Esophagus squamous epithelium (tissue), 5 donors: ENCODE data around the gene IGF1R. TPM values are rescaled to one million over a fixed set of nuclear protein-coding genes. Genes with fewer than 3 reads are reported as not detected.

Experiments
- DNase-seq: peaks from one replicate; lab custom pipeline; 2025; lab: John Stamatoyannopoulos, UW
- H3K27ac ChIP-seq, 4 donors: fragments of 200-600 bp; sonication (generic); one replicate each; pipeline ENCODE4 v1.5.1; 2016 to 2019; ENCODE audit warnings: mild to moderate bottlenecking in 1 of 4
- H3K27me3 ChIP-seq, 4 donors: fragments of 200-600 bp; sonication (generic); 1 replicate in 3 of 4; 2 replicates in 1 of 4; pipeline versions ENCODE4 v1.5.1 to v1.6.0; 2017 to 2021; ENCODE audit warnings: antibody characterized with exemption in 1 of 4
- H3K36me3 ChIP-seq, 3 donors: fragments of 200-600 bp; sonication (generic); one replicate each; pipeline ENCODE4 v1.5.1; 2016 to 2019
- H3K4me1 ChIP-seq, 3 donors: fragments of 200-600 bp; sonication (generic); one replicate each; pipeline ENCODE4 v1.5.1; 2017 to 2019
- H3K4me3 ChIP-seq, 4 donors: fragments of 200-600 bp; sonication (generic); 1 replicate in 3 of 4; 2 replicates in 1 of 4; pipeline ENCODE4 v1.5.1; 2016 to 2019; ENCODE audit warnings: mild to moderate bottlenecking in 2 of 4, moderate library complexity in 1 of 4
- H3K9me3 ChIP-seq, 3 donors: fragments of 200-600 bp; sonication (generic); one replicate each; pipeline ENCODE4 v1.5.1; 2016 to 2019
- CTCF ChIP-seq, 6 experiments: fragments of 450-650 bp in 4 of 6; fragments of 200-600 bp in 2 of 6; sonication (generic) in 2 of 6; IDR thresholded peaks; one replicate each; pipeline ENCODE4 v1.5.1; 2016 to 2019; ENCODE audit warnings: antibody characterized with exemption in 6 of 6, mild to moderate bottlenecking in 4 of 6, moderate library complexity in 4 of 6
- POLR2A ChIP-seq, 4 donors: fragments of 450-650 bp; IDR thresholded peaks; one replicate each; pipeline ENCODE4 v1.6.1; 2017; ENCODE audit warnings: antibody characterized with exemption in 4 of 4, mild to moderate bottlenecking in 4 of 4, moderate library complexity in 3 of 4
- WGBS, 2 donors: methylation state at CpG; one replicate each; pipeline ENCODE4 v1.1.5; 2018; 5-methylcytosine and 5-hydroxymethylcytosine counted together
- intact Hi-C: fragments of 100-400 bp; cut with DNase I; formaldehyde crosslinking; loops from one replicate; pipeline ENCODE4 v1.15.0; 2022
- total RNA-seq, 4 donors: library from RNA; depleted of rRNA; stranded (reverse); fragments of >200 nt; gene quantifications; one replicate each; pipeline ENCODE4 v1.1.0, GENCODE V29; 2016
- donor health status: DM: yes; HTN: yes; CAD: no.

IGF1R gene
- total RNA-seq, 4 donors from 2014 or later, result 20.5 to 54.8 (median 40.4) TPM

- Histone ChIP-seq H3K27me3 (no peaks in the 10 kb centered on the region), H3K4me3 (no peak overlapping the region), H3K27ac (peak overlapping the region; percentile 42 to 86 (median 84)), H3K36me3 (peaks cover 0 to 22% (median 0%) of the 10 kb centered on the region in 3 donors), H3K4me1 (peaks cover 16 to 83% (median 33%) of the 10 kb centered on the region in 3 donors), H3K9me3 (no peaks in the 10 kb centered on the region)
- no peak for TF ChIP-seq POLR2A (IDR thresholded peaks at IDR 0.05)
- no peak for TF ChIP-seq CTCF (IDR thresholded peaks at IDR 0.05)
- intact Hi-C loops, result no loop called here
- DNase-seq, result no peak
- WGBS, 2 donors, result 27 to 28% methylated on average over 12 of the region's 12 CpGs
Observed at GRCh38 chr15:98896802-98897732, 248.7 kb downstream of the IGF1R start.

GRCh38 chr15:98898122-98898521 lies 249.8 kb downstream of the IGF1R start:
- H3K27me3 ChIP-seq, result no peaks in the 10 kb centered on the region
- no peak overlapping the region for H3K4me3 ChIP-seq
- TF ChIP-seq POLR2A (IDR thresholded peaks at IDR 0.05), result no peak
- no peak for TF ChIP-seq CTCF (IDR thresholded peaks at IDR 0.05)
- no peaks in the 10 kb centered on the region for H3K9me3 ChIP-seq
- 56 to 59% methylated on average over 2 of the region's 2 CpGs for WGBS, 2 donors
- H3K27ac ChIP-seq, result peak overlapping the region; percentile 42 to 86 (median 64)
- peaks cover 24 to 93% (median 42%) of the 10 kb centered on the region in 3 donors for H3K4me1 ChIP-seq
- intact Hi-C loops, result no loop called here
- H3K36me3 ChIP-seq, result peaks cover 0 to 19% (median 0%) of the 10 kb centered on the region in 3 donors
- DNase-seq, result no peak

GRCh38 chr15:98899272-98900021 lies 251.1 kb downstream of the IGF1R start:
- no peak for TF ChIP-seq CTCF (IDR thresholded peaks at IDR 0.05)
- no peak for TF ChIP-seq POLR2A (IDR thresholded peaks at IDR 0.05)
- no peak for DNase-seq
- intact Hi-C loops, result loop anchor here (10.0 kb wide), 1 partner anchor 125 kb away; no protein-coding TSS in a partner anchor
- peaks cover 28 to 99% (median 48%) of the 10 kb centered on the region in 3 donors for H3K4me1 ChIP-seq
- peak overlapping the region in 2 of 4 donors; percentile 80 to 84 for H3K27ac ChIP-seq
- H3K4me3 ChIP-seq, result no peak overlapping the region
- H3K36me3 ChIP-seq, result peaks cover 0 to 14% (median 0%) of the 10 kb centered on the region in 3 donors
- no peaks in the 10 kb centered on the region for H3K9me3 ChIP-seq
- WGBS, 2 donors, result 77 to 87% methylated on average over 17 to 19 of the region's 20 CpGs
- no peaks in the 10 kb centered on the region for H3K27me3 ChIP-seq

- no peaks in the 10 kb centered on the region for H3K9me3 ChIP-seq
- H3K27ac ChIP-seq, result peak overlapping the region in 2 of 4 donors; percentile 80 to 84
- no peak overlapping the region for H3K4me3 ChIP-seq
- H3K36me3 ChIP-seq, result peaks cover 0 to 12% (median 0%) of the 10 kb centered on the region in 3 donors
- 32 to 58% methylated on average over 5 of the region's 5 CpGs for WGBS, 2 donors
- TF ChIP-seq CTCF (IDR thresholded peaks at IDR 0.05) (no peak), POLR2A (IDR thresholded peaks at IDR 0.05) (no peak)
- peaks cover 29 to 100% (median 53%) of the 10 kb centered on the region in 3 donors for H3K4me1 ChIP-seq
- no peak for DNase-seq
- intact Hi-C loops, result loop anchor here (10.0 kb wide), 1 partner anchor 126 kb away; no protein-coding TSS in a partner anchor
- no peaks in the 10 kb centered on the region for H3K27me3 ChIP-seq
Observed at GRCh38 chr15:98900356-98900755, 252.0 kb downstream of the IGF1R start.
